ENCODE data around the gene FADS2.

GRCh38 chr11:61874853-61875252 lies 46.8 kb downstream of the FADS2 start:
- TF ChIP-seq CTCF (IDR thresholded peaks at IDR 0.05): no peak
- no peak for TF ChIP-seq EP300 (IDR thresholded peaks at IDR 0.05)
- TF ChIP-seq RARB (CRISPR knock-in tag; IDR thresholded peaks at IDR 0.05): no peak
- no peak for TF ChIP-seq NR3C1 (IDR thresholded peaks at IDR 0.05)
- TF ChIP-seq POLR2A (IDR thresholded peaks at IDR 0.05; ENCODE audit: low read length): no peak
- TF ChIP-seq CHD4 (IDR thresholded peaks at IDR 0.05; ENCODE audit: borderline replicate concordance): no peak
- TF ChIP-seq BHLHE40 (IDR thresholded peaks at IDR 0.05; ENCODE audit: low read depth, low read length): no peak
- TF ChIP-seq ELK1 (IDR thresholded peaks at IDR 0.05; ENCODE audit: low read depth, low read length): no peak
- TF ChIP-seq REST (IDR thresholded peaks at IDR 0.05): no peak
- TF ChIP-seq MAX (IDR thresholded peaks at IDR 0.05): no peak
- TF ChIP-seq JUN (IDR thresholded peaks at IDR 0.05): no peak
- TF ChIP-seq EHMT2 (IDR thresholded peaks at IDR 0.05; ENCODE audit: low read depth): no peak
- no peak for TF ChIP-seq RAD21 (conservative IDR thresholded peaks at IDR 0.05 in 1 of 2, IDR thresholded peaks at IDR 0.05 in 1 of 2)

All from A549 (cell line).